CD14-positive monocyte (primary cell): ENCODE data around the gene DMPK. TPM values are rescaled to one million over a fixed set of nuclear protein-coding genes. Genes with fewer than 3 reads are reported as not detected.

Experiments
- DNase-seq, 3 donors: peaks; one replicate each; pipeline ENCODE4 v3.0.0-alpha.2; 2011 to 2022
- H2AFZ ChIP-seq: 2 replicates; pipeline ENCODE4 v1.6.0; 2012; ENCODE audit warnings: mild to moderate bottlenecking, low read depth, low read length, inconsistent platforms; ENCODE audit not compliant: insufficient read depth, poor library complexity, severe bottlenecking
- H3K27ac ChIP-seq, 2 donors: 1 replicate in 1 of 2; 2 replicates in 1 of 2; pipeline ENCODE4 v1.5.1; 2012 to 2013; ENCODE audit warnings: low read length in 2 of 2, control low read depth in 1 of 2, inconsistent platforms in 1 of 2, low read depth in 1 of 2, mild to moderate bottlenecking in 1 of 2
- H3K27me3 ChIP-seq, 2 donors: one replicate each; pipeline versions ENCODE4 v1.6.0 to v1.6.1; 2011 to 2013; ENCODE audit warnings: low read length in 2 of 2; ENCODE audit not compliant: control insufficient read depth in 2 of 2, insufficient read depth in 2 of 2
- H3K36me3 ChIP-seq, 2 donors: replicated peaks in 1 of 2; 1 replicate in 1 of 2; 2 replicates in 1 of 2; pipeline versions ENCODE4 v1.5.1 to v1.6.1; 2012 to 2013; ENCODE audit warnings: low read length in 2 of 2, control low read depth in 1 of 2, inconsistent platforms in 1 of 2, mild to moderate bottlenecking in 1 of 2; ENCODE audit not compliant: insufficient read depth in 2 of 2, control insufficient read depth in 1 of 2
- H3K4me1 ChIP-seq, 2 donors: 1 replicate in 1 of 2; 2 replicates in 1 of 2; pipeline versions ENCODE4 v1.5.1 to v1.6.1; 2012 to 2013; ENCODE audit warnings: low read length in 2 of 2, control low read depth in 1 of 2, inconsistent platforms in 1 of 2, mild to moderate bottlenecking in 1 of 2, moderate library complexity in 1 of 2; ENCODE audit not compliant: insufficient read depth in 2 of 2, control insufficient read depth in 1 of 2
- H3K4me2 ChIP-seq: replicated peaks from 2 replicates; pipeline ENCODE3; 2012; ENCODE audit warnings: low read length, moderate library complexity, mild to moderate bottlenecking; ENCODE audit not compliant: poor library complexity, severe bottlenecking; ENCODE audit errors: extremely low read depth
- H3K4me3 ChIP-seq, 3 experiments: fragments of 200-600 bp in 1 of 3; sonication (generic) in 1 of 3; replicated peaks in 1 of 3; 1 replicate in 2 of 3; 2 replicates in 1 of 3; pipeline ENCODE4 v1.5.1; 2011 to 2013; ENCODE audit warnings: low read length in 3 of 3, mild to moderate bottlenecking in 3 of 3, control low read depth in 2 of 3, low read depth in 2 of 3, inconsistent platforms in 1 of 3, moderate library complexity in 1 of 3
- H3K79me2 ChIP-seq: 2 replicates; pipeline ENCODE4 v1.6.0; 2012; ENCODE audit warnings: mild to moderate bottlenecking, control low read depth, inconsistent platforms, low read length, moderate library complexity; ENCODE audit not compliant: insufficient read depth
- H3K9ac ChIP-seq: 2 replicates; pipeline ENCODE4 v1.6.0; 2017; ENCODE audit warnings: low read length, mild to moderate bottlenecking; ENCODE audit not compliant: insufficient read depth, poor library complexity, severe bottlenecking
- H3K9me3 ChIP-seq, 2 donors: replicated peaks in 1 of 2; 1 replicate in 1 of 2; 2 replicates in 1 of 2; pipeline versions ENCODE4 v1.5.1 to v1.6.1; 2012 to 2013; ENCODE audit warnings: low read length in 2 of 2, control low read depth in 1 of 2; ENCODE audit not compliant: control insufficient read depth in 1 of 2, insufficient read depth in 1 of 2
- H4K20me1 ChIP-seq: 2 replicates; pipeline ENCODE4 v1.6.0; 2012; ENCODE audit warnings: mild to moderate bottlenecking, low read length, control low read depth, moderate library complexity; ENCODE audit not compliant: insufficient read depth
- H3K27ac Mint-ChIP-seq, 7 donors: one replicate each; pipeline ENCODE4 v1.8.0; 2020; ENCODE audit warnings: mild to moderate bottlenecking in 7 of 7, mixed read lengths in 7 of 7, moderate library complexity in 6 of 7, inconsistent platforms in 2 of 7
- H3K27me3 Mint-ChIP-seq, 3 donors: one replicate each; pipeline ENCODE4 v1.8.0; 2021 to 2022; ENCODE audit warnings: low read depth in 3 of 3, mild to moderate bottlenecking in 3 of 3, mixed read lengths in 3 of 3, moderate library complexity in 3 of 3, inconsistent platforms in 1 of 3
- H3K36me3 Mint-ChIP-seq, 2 donors: one replicate each; pipeline ENCODE4 v1.8.0; 2020; ENCODE audit warnings: mixed read lengths in 2 of 2, inconsistent platforms in 1 of 2, mild to moderate bottlenecking in 1 of 2
- H3K4me1 Mint-ChIP-seq: one replicate; pipeline ENCODE4 v1.8.0; 2020; ENCODE audit warnings: mild to moderate bottlenecking, mixed read lengths
- H3K4me3 Mint-ChIP-seq, 2 donors: one replicate each; pipeline ENCODE4 v1.8.0; 2020; ENCODE audit warnings: mild to moderate bottlenecking in 2 of 2, mixed read lengths in 2 of 2, moderate library complexity in 1 of 2
- H3K9me3 Mint-ChIP-seq, 7 donors: one replicate each; pipeline ENCODE4 v1.8.0; 2020 to 2022; ENCODE audit warnings: mixed read lengths in 7 of 7, mild to moderate bottlenecking in 6 of 7, moderate library complexity in 6 of 7, inconsistent platforms in 2 of 7
- CTCF ChIP-seq: fragments of 200-600 bp; IDR thresholded peaks from one replicate; pipeline ENCODE4 v1.8.0; 2022; ENCODE audit warnings: antibody characterized with exemption, mild to moderate bottlenecking
- WGBS: methylation state at CpG from one replicate; pipeline ENCODE4 v1.1.5; 2013; ENCODE audit warnings: missing lambda C conversion rate; ENCODE audit not compliant: insufficient coverage; 5-methylcytosine and 5-hydroxymethylcytosine counted together
- intact Hi-C, 2 donors: fragments of 100-400 bp; cut with micrococcal nuclease; formaldehyde crosslinking; loops; one replicate each; pipeline versions ENCODE4 v1.15.0 to v1.15.1; 2023
- polyA plus RNA-seq, 3 donors: library from polyadenylated mRNA; depleted of rRNA in 1 of 3; unstranded in 2 of 3; stranded (reverse) in 1 of 3; fragments of 300-500 nt in 2 of 3; fragments of >200 nt in 1 of 3; fragmentation: Illumina TruSeq in 2 of 3; gene quantifications; 1 replicate in 2 of 3; 2 replicates in 1 of 3; pipeline ENCODE4 v1.2.3, GENCODE V29; 2012 to 2021

Gene DMPK
- polyA plus RNA-seq, 3 donors: 0.17 to 3.8 TPM; not detected in 1

DNA sequence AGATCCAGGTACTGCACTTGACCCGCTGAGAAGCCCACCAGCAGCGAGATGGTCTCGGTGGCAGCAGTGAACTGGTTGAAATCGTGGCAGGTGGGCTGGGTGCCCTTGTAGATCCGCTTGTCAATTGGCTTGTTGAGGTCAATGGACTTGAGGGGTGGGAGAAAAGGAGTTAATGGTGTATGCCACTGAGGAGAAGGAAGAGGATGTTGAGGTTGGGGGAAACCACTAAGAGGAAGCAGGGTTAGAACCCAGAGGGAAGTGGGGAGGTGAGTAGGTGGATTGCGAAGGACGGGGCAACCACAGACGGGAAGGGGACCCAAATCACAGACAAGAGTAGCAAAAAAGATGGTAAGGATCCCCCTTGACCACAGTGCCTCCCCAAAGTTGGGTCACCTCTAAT lies 8.7 kb upstream of the DMPK start:
- H2AFZ ChIP-seq: no peak overlapping the region
- H3K4me1 Mint-ChIP-seq: peaks cover 33% of the 10 kb centered on the region
- H3K4me2 ChIP-seq: peak overlapping the region; percentile 70
- intact Hi-C loops: no loop called here
- H3K27ac ChIP-seq: no peak overlapping the region
- TF ChIP-seq CTCF: no peak
- H3K9me3 Mint-ChIP-seq: peaks cover 9 to 66% (median 37%) of the 10 kb centered on the region in 7 donors
- no peaks in the 10 kb centered on the region for H3K79me2 ChIP-seq
- peaks cover 32 to 37% of the 10 kb centered on the region in 2 donors for H3K36me3 Mint-ChIP-seq
- peak overlapping the region; percentile 76 to 82 for H3K4me3 Mint-ChIP-seq
- peaks cover 83% of the 10 kb centered on the region for H4K20me1 ChIP-seq
- H3K36me3 ChIP-seq: no peaks in the 10 kb centered on the region
- peak overlapping the region in 4 of 7 donors; percentile 67 to 86 (median 84) for H3K27ac Mint-ChIP-seq
- peaks cover 84 to 93% (median 91%) of the 10 kb centered on the region in 3 donors for H3K27me3 Mint-ChIP-seq
- DNase-seq: peak; percentile 78 to 96 (median 88)
- peaks cover 67 to 80% of the 10 kb centered on the region in 2 donors for H3K27me3 ChIP-seq
- peaks cover 35 to 41% of the 10 kb centered on the region in 2 donors for H3K4me1 ChIP-seq
- peaks cover 6 to 35% of the 10 kb centered on the region in 2 donors for H3K9me3 ChIP-seq
- peak overlapping the region in 1 of 3 experiments; percentile 59 for H3K4me3 ChIP-seq
- 2% methylated on average over 5 of the region's 8 CpGs for WGBS
- H3K9ac ChIP-seq: no peak overlapping the region

DNA sequence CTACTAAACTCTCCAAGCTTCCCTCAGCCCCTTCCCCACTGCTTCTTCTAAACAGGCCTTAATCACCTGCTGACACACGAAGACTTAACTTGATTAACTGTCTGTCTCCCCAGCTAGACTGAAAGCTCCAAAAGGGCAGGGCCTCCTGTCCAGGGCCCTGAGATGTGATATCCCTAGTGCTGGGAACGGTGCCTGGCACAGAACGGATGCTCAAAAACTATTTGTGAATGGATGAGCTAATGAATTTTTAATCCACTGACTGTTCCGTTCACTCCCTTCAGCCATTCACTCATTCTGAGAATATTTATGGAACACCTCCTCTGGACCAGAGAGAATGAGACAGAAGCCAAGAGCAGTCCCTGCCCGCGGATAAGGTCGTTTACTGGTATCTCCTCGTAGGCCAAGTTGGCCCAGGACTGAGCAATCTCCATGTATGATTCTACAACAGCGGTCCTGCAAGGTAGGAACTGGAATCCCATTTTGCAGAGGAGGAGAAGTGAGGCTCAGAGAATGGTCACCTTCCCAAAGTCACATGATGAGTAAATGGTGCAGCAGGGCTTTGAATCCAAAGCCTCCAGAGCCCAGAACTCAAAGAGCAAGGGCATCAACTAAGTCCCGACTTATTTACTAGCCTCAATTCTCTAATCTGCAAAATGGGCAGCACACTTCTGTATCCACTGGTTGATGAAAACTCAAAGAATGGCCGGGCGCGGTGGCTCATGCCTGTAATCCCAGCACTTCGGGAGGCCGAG lies 6.9 kb upstream of the DMPK start:
- H3K9me3 ChIP-seq: peaks cover 9 to 25% of the 10 kb centered on the region in 2 donors
- H3K4me2 ChIP-seq: no peak overlapping the region
- Mint-ChIP-seq H3K9me3 (peaks cover 7 to 51% (median 29%) of the 10 kb centered on the region in 7 donors), H3K27ac (no peak overlapping the region), H3K27me3 (peaks cover 84 to 93% (median 90%) of the 10 kb centered on the region in 3 donors), H3K36me3 (peaks cover 30 to 33% of the 10 kb centered on the region in 2 donors), H3K4me3 (peak overlapping the region in 1 of 2 donors; percentile 86), H3K4me1 (peaks cover 33% of the 10 kb centered on the region)
- no peak overlapping the region for H3K27ac ChIP-seq
- no peaks in the 10 kb centered on the region for H3K79me2 ChIP-seq
- 97% methylated on average over 12 of the region's 15 CpGs for WGBS
- H4K20me1 ChIP-seq: peaks cover 89% of the 10 kb centered on the region
- H3K4me3 ChIP-seq: no peak overlapping the region
- no peak overlapping the region for H3K9ac ChIP-seq
- TF ChIP-seq CTCF: no peak
- no peaks in the 10 kb centered on the region for H3K36me3 ChIP-seq
- no peak overlapping the region for H2AFZ ChIP-seq
- no peak for DNase-seq
- intact Hi-C loops: no loop called here
- H3K4me1 ChIP-seq: peaks cover 35 to 41% of the 10 kb centered on the region in 2 donors
- H3K27me3 ChIP-seq: peaks cover 60 to 80% of the 10 kb centered on the region in 2 donors
